ENCODE measurements around the gene FSD1L. TPM values are rescaled to one million over a fixed set of nuclear protein-coding genes. Genes with fewer than 3 reads are reported as not detected.

Gene FSD1L
- total and polyA plus RNA-seq, 12 donors: 1.1 to 16.3 (median 7.6) TPM

GRCh38 chr9:105483618-105484017 is 35.8 kb downstream of the FSD1L start:
- DNase-seq (no peak), ATAC-seq (no peak)
- TF ChIP-seq CTCF (IDR thresholded peaks at IDR 0.05): no peak
- no peak overlapping the region for H3K4me3 ChIP-seq
- intact Hi-C loops (cut with DNase I): no loop called here
- peaks cover 0 to 36% (median 5%) of the 10 kb centered on the region in 9 donors for H3K36me3 ChIP-seq
- H3K9me3 ChIP-seq: no peaks in the 10 kb centered on the region
- H3K27ac ChIP-seq: no peak overlapping the region
- no peaks in the 10 kb centered on the region for H3K4me1 ChIP-seq
- H3K27me3 ChIP-seq: no peaks in the 10 kb centered on the region

DNA sequence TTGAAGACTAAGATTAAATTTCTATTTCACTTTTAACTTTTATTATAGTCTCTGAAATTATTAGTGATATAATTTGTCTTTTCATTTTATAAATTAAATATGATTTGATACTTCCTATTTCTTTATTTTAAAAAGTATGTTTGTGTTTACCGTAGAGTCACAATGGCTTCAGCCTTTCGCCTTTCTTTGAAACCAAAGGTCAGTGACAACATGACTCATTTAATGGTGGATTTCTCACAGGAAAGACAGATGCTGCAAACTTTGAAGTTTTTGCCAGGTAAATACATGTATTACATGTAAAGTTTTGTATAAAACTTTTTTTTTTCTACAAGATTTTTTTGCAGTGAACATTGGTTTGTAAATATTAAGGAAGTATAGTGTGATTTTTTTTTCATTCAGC is 36.4 kb downstream of the FSD1L start:
- Histone ChIP-seq H3K9me3 (no peaks in the 10 kb centered on the region), H3K4me3 (no peak overlapping the region), H3K27ac (no peak overlapping the region), H3K27me3 (no peaks in the 10 kb centered on the region), H3K36me3 (peaks cover 0 to 37% (median 5%) of the 10 kb centered on the region in 9 donors), H3K4me1 (no peaks in the 10 kb centered on the region)
- intact Hi-C loops (cut with DNase I): no loop called here
- no peak for DNase-seq
- TF ChIP-seq CTCF (IDR thresholded peaks at IDR 0.05): no peak
- 95 to 99% methylated on average over 2 of the region's 2 CpGs for WGBS, 2 donors
- ATAC-seq: no peak

DNA sequence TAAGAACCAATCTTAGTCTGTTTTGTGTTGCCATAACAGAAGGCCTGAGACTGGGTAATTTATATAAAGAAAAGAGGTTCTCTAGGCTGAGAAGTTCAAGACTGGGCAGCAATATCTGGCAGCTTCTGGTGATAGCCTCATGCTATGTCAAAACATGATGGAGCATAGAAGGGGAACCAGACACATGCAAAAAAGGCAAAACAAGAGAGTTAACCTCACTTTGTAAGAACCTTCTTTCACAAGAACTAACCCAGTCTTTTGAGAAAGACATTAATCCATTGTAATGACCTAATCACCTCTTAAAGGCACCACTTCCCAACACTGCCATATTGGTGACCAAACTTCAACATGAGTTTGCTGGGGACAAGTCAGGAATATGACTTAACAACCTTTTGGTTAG is 37.3 kb downstream of the FSD1L start:
- Histone ChIP-seq H3K27ac (no peak overlapping the region), H3K36me3 (peaks cover 0 to 37% (median 5%) of the 10 kb centered on the region in 9 donors), H3K9me3 (no peaks in the 10 kb centered on the region), H3K4me1 (no peaks in the 10 kb centered on the region), H3K27me3 (no peaks in the 10 kb centered on the region), H3K4me3 (no peak overlapping the region)
- ATAC-seq: no peak
- DNase-seq: no peak
- intact Hi-C loops (cut with DNase I): no loop called here
- no peak for TF ChIP-seq CTCF (IDR thresholded peaks at IDR 0.05)

DNA sequence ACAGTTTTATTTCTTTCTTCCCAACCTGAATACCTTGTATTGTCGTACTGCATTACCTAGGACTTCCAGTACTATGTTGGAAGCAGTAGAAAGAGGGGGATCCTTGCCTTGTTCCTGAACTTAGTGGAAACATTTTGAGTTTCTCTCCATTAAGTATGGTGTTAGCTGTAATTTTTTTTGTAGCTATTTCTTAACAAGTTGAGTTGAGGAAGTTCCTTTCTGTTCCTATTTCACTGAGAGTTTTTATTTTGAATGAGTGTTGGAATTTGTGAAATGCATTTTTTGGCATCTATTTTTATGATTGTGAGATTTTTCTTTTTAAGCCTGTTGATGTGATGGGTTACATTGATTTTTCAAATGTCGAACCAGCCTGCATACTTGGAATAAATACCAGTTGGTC is 49.0 kb downstream of the FSD1L start:
- intact Hi-C loops (cut with DNase I): no loop called here
- TF ChIP-seq CTCF (IDR thresholded peaks at IDR 0.05): no peak
- Histone ChIP-seq H3K27ac (no peak overlapping the region), H3K4me3 (no peak overlapping the region), H3K9me3 (peaks cover 0 to 9% (median 0%) of the 10 kb centered on the region in 11 donors), H3K36me3 (no peaks in the 10 kb centered on the region), H3K4me1 (peaks cover 0 to 21% (median 0%) of the 10 kb centered on the region in 9 donors), H3K27me3 (no peaks in the 10 kb centered on the region)
- WGBS, 2 donors: 91 to 92% methylated on average over 2 of the region's 2 CpGs
- ATAC-seq (no peak), DNase-seq (no peak)

DNA sequence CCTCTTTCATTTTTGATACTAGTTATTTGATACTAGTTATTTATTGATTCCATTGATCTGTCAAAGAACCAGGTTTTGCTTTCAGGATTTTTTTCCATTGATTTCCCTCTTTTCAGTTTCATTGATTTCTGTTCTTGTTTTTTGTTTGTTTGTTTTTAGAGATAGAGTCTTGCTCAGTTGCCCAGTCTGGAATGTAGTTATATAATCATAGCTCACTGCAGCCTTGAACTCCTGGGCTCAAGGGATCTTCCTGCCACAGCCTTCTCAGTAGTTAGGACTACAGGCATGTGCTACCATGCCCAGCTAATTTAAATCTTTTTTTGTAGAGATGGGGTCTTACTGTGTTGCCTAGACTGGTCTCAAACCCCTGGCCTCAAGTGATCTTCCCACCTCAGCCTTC is 49.9 kb downstream of the FSD1L start:
- no peak for DNase-seq
- no peaks in the 10 kb centered on the region for H3K27me3 ChIP-seq
- TF ChIP-seq CTCF (IDR thresholded peaks at IDR 0.05): no peak
- H3K4me1 ChIP-seq: peaks cover 0 to 21% (median 0%) of the 10 kb centered on the region in 9 donors
- intact Hi-C loops (cut with DNase I): no loop called here
- peaks cover 0 to 9% (median 0%) of the 10 kb centered on the region in 11 donors for H3K9me3 ChIP-seq
- ATAC-seq: no peak
- no peak overlapping the region for H3K4me3 ChIP-seq
- H3K36me3 ChIP-seq: no peaks in the 10 kb centered on the region
- no peak overlapping the region for H3K27ac ChIP-seq

Measured in heart right ventricle (tissue), 16 donors.